GM12865 (cell line): ENCODE results near the gene SLC38A2.

ENCODE experiments used
- DNase-seq: peaks from one replicate; pipeline ENCODE4 v3.0.0; 2010; ENCODE audit warnings: low read depth
- H3K4me3 ChIP-seq: 2 replicates; pipeline ENCODE4 v1.5.1; 2011; ENCODE audit warnings: mild to moderate bottlenecking, low read depth, low read length, control low read depth
- CTCF ChIP-seq: IDR thresholded peaks from 2 replicates; pipeline ENCODE4 v1.5.1; 2011; ENCODE audit warnings: low read length, control low read depth, low read depth, inconsistent platforms; ENCODE audit not compliant: insufficient read depth; ENCODE audit errors: missing control alignments

SLC38A2 gene

GRCh38 chr12:46387670-46388069 lies 15.1 kb upstream of the SLC38A2 start:
- DNase-seq: peak; percentile 76
- no peak for TF ChIP-seq CTCF
- H3K4me3 ChIP-seq: peak overlapping the region; percentile 85

GRCh38 chr12:46386877-46387629 lies 14.5 kb upstream of the SLC38A2 start:
- H3K4me3 ChIP-seq: peak overlapping the region; percentile 85
- TF ChIP-seq CTCF: no peak
- DNase-seq: peak; percentile 84

GRCh38 chr12:46386360-46386867 lies 13.8 kb upstream of the SLC38A2 start:
- peak overlapping the region; percentile 85 for H3K4me3 ChIP-seq
- DNase-seq: no peak

GRCh38 chr12:46385438-46385837 lies 12.9 kb upstream of the SLC38A2 start:
- H3K4me3 ChIP-seq: peak overlapping the region; percentile 85
- TF ChIP-seq CTCF: no peak
- DNase-seq: no peak

More at GRCh38 chr12:46386360-46386867, 13.8 kb upstream of the SLC38A2 start:
- no peak for TF ChIP-seq CTCF

- H3K4me3 ChIP-seq: peak overlapping the region; percentile 85
- DNase-seq: no peak
- TF ChIP-seq CTCF: no peak
These were observed 12.1 kb upstream of the SLC38A2 start for GRCh38 chr12:46384451-46385309.

GRCh38 chr12:46383654-46384450 lies 11.3 kb upstream of the SLC38A2 start:
- peak; percentile 89 for DNase-seq
- H3K4me3 ChIP-seq: peak overlapping the region; percentile 85
- no peak for TF ChIP-seq CTCF
